OCI-LY3 (cell line): ENCODE data around the gene ST8SIA1.
A peak's percentile ranks its signal among the peaks of the same experiment; 100 is the strongest.

ENCODE experiments used
- H2AFZ ChIP-seq: fragments of 200-600, 300-600 bp; shearing (Covaris generic); 2 replicates; pipeline ENCODE4 v1.6.0; 2014; ENCODE audit warnings: antibody characterized with exemption, low read depth, low read length
- H3K27ac ChIP-seq: fragments of 200-600, 300-600 bp; sonication (generic); 2 replicates; pipeline ENCODE4 v1.5.1; 2014; ENCODE audit warnings: mild to moderate bottlenecking, low read length, moderate library complexity, mixed read lengths
- H3K27me3 ChIP-seq: fragments of 200-600, 300-600 bp; sonication (generic); 2 replicates; pipeline ENCODE4 v1.6.1; 2014; ENCODE audit warnings: low read depth, low read length, mixed read lengths
- H3K36me3 ChIP-seq: fragments of 200-600, 300-600 bp; sonication (generic); replicated peaks from 2 replicates; pipeline ENCODE3; 2014; ENCODE audit warnings: low read depth, low read length, mixed read lengths
- H3K4me1 ChIP-seq: fragments of 300-600, 200-600 bp; sonication (generic); 2 replicates; pipeline ENCODE4 v1.6.1; 2014; ENCODE audit warnings: low read length, mixed read lengths
- H3K4me2 ChIP-seq: fragments of 200-600, 300-600 bp; sonication (generic); 2 replicates; pipeline ENCODE4 v1.6.1; 2014; ENCODE audit warnings: low read length, mixed read lengths
- H3K4me3 ChIP-seq: fragments of 300-600, 200-600 bp; sonication (generic); 2 replicates; pipeline ENCODE4 v1.5.1; 2014; ENCODE audit warnings: antibody characterized with exemption, mild to moderate bottlenecking, low read length, moderate library complexity
- H3K79me2 ChIP-seq: fragments of 300-600, 200-600 bp; shearing (Covaris generic); 2 replicates; pipeline ENCODE4 v1.6.1; 2014; ENCODE audit warnings: mild to moderate bottlenecking, low read length, mixed read lengths
- H3K9ac ChIP-seq: fragments of 300-600, 200-600 bp; shearing (Covaris generic); 2 replicates; pipeline ENCODE4 v1.6.0; 2014; ENCODE audit warnings: mild to moderate bottlenecking, low read length, moderate library complexity
- H3K9me3 ChIP-seq: fragments of 200-600, 300-600 bp; shearing (Covaris generic); 2 replicates; pipeline ENCODE4 v1.6.1; 2014; ENCODE audit warnings: low read length, mixed read lengths; ENCODE audit not compliant: insufficient read depth
- H4K20me1 ChIP-seq: fragments of 200-600, 300-600 bp; sonication (generic); 2 replicates; pipeline ENCODE4 v1.6.1; 2016; ENCODE audit warnings: low read length, mixed read lengths; ENCODE audit not compliant: insufficient read depth
- CTCF ChIP-seq: fragments of 200-600, 300-600 bp; sonication (generic); IDR thresholded peaks from 2 replicates; pipeline ENCODE4 v1.5.1; 2014; ENCODE audit warnings: antibody characterized with exemption, low read length, low read depth
- EZH2phosphoT487 ChIP-seq: fragments of 200-600 bp; shearing (Covaris generic); IDR thresholded peaks from 2 replicates; pipeline ENCODE4 v1.6.1; 2018; ENCODE audit warnings: antibody characterized with exemption, mixed run types, low read depth

Gene ST8SIA1

GRCh38 chr12:22353615-22354325 is 19.3 kb upstream of the ST8SIA1 start:
- H3K4me2 ChIP-seq, result no peak overlapping the region
- no peak for TF ChIP-seq CTCF
- no peak for TF ChIP-seq EZH2phosphoT487

GRCh38 chr12:22350886-22351285 is 16.4 kb upstream of the ST8SIA1 start:
- no peaks in the 10 kb centered on the region for H3K27me3 ChIP-seq
- no peaks in the 10 kb centered on the region for H3K36me3 ChIP-seq
- H3K4me3 ChIP-seq, result no peak overlapping the region
- no peak overlapping the region for H3K9ac ChIP-seq
- H3K27ac ChIP-seq, result no peak overlapping the region
- no peaks in the 10 kb centered on the region for H3K9me3 ChIP-seq
- no peak overlapping the region for H3K4me2 ChIP-seq
- H3K79me2 ChIP-seq, result no peaks in the 10 kb centered on the region
- H4K20me1 ChIP-seq, result no peaks in the 10 kb centered on the region
- H2AFZ ChIP-seq, result no peak overlapping the region
- TF ChIP-seq EZH2phosphoT487 (no peak), CTCF (no peak)
- 0 out of 2 replicates have a peak, but pooled peaks cover 4% of the 10 kb centered on the region for H3K4me1 ChIP-seq

More at GRCh38 chr12:22353615-22354325, 19.3 kb upstream of the ST8SIA1 start:
- Histone ChIP-seq H3K27me3 (no peaks in the 10 kb centered on the region), H3K9ac (no peak overlapping the region), H3K4me3 (no peak overlapping the region), H3K4me1 (no peaks in the 10 kb centered on the region), H3K79me2 (no peaks in the 10 kb centered on the region), H3K36me3 (no peaks in the 10 kb centered on the region), H3K9me3 (no peaks in the 10 kb centered on the region), H4K20me1 (no peaks in the 10 kb centered on the region), H2AFZ (no peak overlapping the region), H3K27ac (no peak overlapping the region)

GRCh38 chr12:22348208-22348607 is 13.7 kb upstream of the ST8SIA1 start:
- Histone ChIP-seq H3K27me3 (no peaks in the 10 kb centered on the region), H3K9ac (no peak overlapping the region), H4K20me1 (no peaks in the 10 kb centered on the region), H3K4me1 (0 out of 2 replicates have a peak, but pooled peaks cover 4% of the 10 kb centered on the region), H2AFZ (no peak overlapping the region), H3K4me3 (no peak overlapping the region), H3K79me2 (no peaks in the 10 kb centered on the region), H3K27ac (no peak overlapping the region), H3K36me3 (no peaks in the 10 kb centered on the region), H3K4me2 (no peak overlapping the region), H3K9me3 (no peaks in the 10 kb centered on the region)
- TF ChIP-seq CTCF (no peak), EZH2phosphoT487 (no peak)

- Histone ChIP-seq H3K27ac (no peak overlapping the region), H3K79me2 (no peaks in the 10 kb centered on the region), H3K4me3 (no peak overlapping the region), H2AFZ (no peak overlapping the region), H3K9me3 (peaks cover 9% of the 10 kb centered on the region), H3K27me3 (no peaks in the 10 kb centered on the region), H4K20me1 (no peaks in the 10 kb centered on the region), H3K9ac (no peak overlapping the region), H3K36me3 (no peaks in the 10 kb centered on the region), H3K4me1 (peaks cover 17% of the 10 kb centered on the region), H3K4me2 (peak overlapping the region; percentile 58)
- TF ChIP-seq EZH2phosphoT487 (no peak), CTCF (no peak)
These were observed 5.6 kb upstream of the ST8SIA1 start for GRCh38 chr12:22340143-22340542.
